SK-N-SH (cell line): Measurements from ENCODE around the gene PCDHGB6.

Experiments used
- ELF1 ChIP-seq: IDR thresholded peaks from 2 replicates; pipeline ENCODE4 v1.4.0; 2012
- NFIC ChIP-seq: IDR thresholded peaks from 2 replicates; pipeline ENCODE4 v1.4.0; 2012; ENCODE audit warnings: borderline replicate concordance
- SIN3A ChIP-seq: IDR thresholded peaks from 2 replicates; pipeline ENCODE4 v1.6.1; 2012; ENCODE audit warnings: low read depth, mild to moderate bottlenecking, low read length, moderate library complexity, borderline replicate concordance
- TCF12 ChIP-seq: IDR thresholded peaks from 2 replicates; pipeline ENCODE4 v1.4.0; 2012
- YY1 ChIP-seq: IDR thresholded peaks from 2 replicates; pipeline ENCODE4 v1.4.0; 2012; ENCODE audit warnings: low read depth, mild to moderate bottlenecking
- TF ChIP-seq, protein P1 (sequence below): fragments of 200-600 bp; sonication (generic); IDR thresholded peaks from 2 replicates; pipeline ENCODE4 v1.6.1; 2017; ENCODE audit warnings: antibody characterized with exemption, mild to moderate bottlenecking, moderate library complexity

DNA sequence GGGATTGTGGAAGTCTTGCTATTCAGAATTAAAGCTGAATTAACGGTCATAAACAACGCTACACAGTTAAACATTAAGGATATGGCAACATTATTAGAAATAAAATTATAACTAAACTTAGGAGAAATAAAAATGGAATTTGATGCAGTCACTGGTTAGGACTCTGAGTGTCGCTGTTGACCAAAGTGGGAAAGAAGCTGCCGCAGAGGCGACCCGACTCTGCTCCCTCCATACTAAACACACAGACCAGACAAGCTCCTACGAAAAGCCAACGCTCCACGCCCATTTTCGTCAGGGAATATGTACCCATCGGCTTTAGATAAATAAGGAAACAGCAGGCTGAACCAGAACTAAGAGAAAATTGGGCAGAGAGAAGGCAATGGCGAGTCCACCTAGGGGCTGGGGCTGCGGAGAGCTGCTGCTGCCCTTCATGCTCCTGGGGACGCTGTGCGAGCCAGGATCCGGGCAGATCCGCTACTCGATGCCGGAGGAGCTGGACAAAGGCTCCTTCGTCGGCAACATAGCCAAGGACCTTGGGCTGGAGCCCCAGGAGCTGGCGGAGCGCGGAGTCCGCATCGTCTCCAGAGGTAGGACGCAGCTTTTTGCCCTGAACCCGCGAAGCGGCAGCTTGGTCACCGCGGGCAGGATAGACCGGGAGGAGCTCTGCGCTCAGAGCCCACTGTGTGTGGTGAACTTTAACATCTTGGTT lies 43.7 kb upstream of the PCDHGB6 start, which contains the start of gene PCDHGA5:
- no peak for TF ChIP-seq NFIC
- TF ChIP-seq, protein P1, sequence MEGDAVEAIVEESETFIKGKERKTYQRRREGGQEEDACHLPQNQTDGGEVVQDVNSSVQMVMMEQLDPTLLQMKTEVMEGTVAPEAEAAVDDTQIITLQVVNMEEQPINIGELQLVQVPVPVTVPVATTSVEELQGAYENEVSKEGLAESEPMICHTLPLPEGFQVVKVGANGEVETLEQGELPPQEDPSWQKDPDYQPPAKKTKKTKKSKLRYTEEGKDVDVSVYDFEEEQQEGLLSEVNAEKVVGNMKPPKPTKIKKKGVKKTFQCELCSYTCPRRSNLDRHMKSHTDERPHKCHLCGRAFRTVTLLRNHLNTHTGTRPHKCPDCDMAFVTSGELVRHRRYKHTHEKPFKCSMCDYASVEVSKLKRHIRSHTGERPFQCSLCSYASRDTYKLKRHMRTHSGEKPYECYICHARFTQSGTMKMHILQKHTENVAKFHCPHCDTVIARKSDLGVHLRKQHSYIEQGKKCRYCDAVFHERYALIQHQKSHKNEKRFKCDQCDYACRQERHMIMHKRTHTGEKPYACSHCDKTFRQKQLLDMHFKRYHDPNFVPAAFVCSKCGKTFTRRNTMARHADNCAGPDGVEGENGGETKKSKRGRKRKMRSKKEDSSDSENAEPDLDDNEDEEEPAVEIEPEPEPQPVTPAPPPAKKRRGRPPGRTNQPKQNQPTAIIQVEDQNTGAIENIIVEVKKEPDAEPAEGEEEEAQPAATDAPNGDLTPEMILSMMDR, result no peak; the same call in 1 of the 2 replicates
- TF ChIP-seq YY1, result no peak
- no peak for TF ChIP-seq SIN3A
- TF ChIP-seq TCF12, result no peak
- TF ChIP-seq ELF1, result no peak
